ENCODE results near the gene HSF5.
A peak's percentile ranks its signal among the peaks of the same experiment; 100 is the strongest.

Gene HSF5

DNA sequence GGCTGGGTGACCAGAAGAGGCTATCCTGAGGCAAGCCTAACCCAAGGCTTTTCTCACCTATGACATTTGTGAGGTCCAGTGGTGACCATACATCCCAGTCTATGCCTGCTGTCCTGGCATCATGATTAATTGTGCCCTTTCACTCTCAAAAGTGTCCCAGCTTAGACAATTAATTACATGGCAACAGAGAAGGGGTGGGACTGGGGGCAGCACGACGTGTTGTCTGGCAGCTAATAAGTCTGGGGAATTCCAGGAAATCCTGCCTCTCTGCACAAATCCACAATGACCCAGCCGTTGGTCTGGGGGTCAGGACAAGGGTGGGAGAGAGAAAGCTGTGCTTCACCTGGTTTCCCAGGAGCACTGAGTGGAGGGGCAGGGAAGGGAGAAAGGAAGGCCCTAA, 40.2 kb upstream of the HSF5 start:
- Histone ChIP-seq H3K18ac (ENCODE audit: low read depth in 1 of 2, low read length in 2 of 2) (peak overlapping the region in 1 of 2 experiments; percentile 25), H4K91ac (ENCODE audit: low read length) (no peak overlapping the region), H3K27ac (ENCODE audit: low read length, poor library complexity, severe bottlenecking) (no peak overlapping the region), H2AFZ (ENCODE audit: low read depth, low read length) (no peak overlapping the region), H3K4me2 (ENCODE audit: low read length, poor library complexity, severe bottlenecking) (no peak overlapping the region), H2AK5ac (ENCODE audit: low read length, severe bottlenecking) (no peak overlapping the region), H3K36me3 (ENCODE audit: control insufficient read depth in 1 of 2, insufficient read depth in 2 of 2, low read depth in 1 of 2, low read length in 2 of 2) (no peaks in the 10 kb centered on the region), H2BK12ac (ENCODE audit: low read length in 2 of 2) (peak overlapping the region in 1 of 2 experiments; percentile 43), H2BK120ac (ENCODE audit: low read depth, low read length) (peak overlapping the region; percentile 39), H3K9ac (ENCODE audit: low read length) (no peak overlapping the region), H3K14ac (ENCODE audit: low read length in 2 of 2) (no peak overlapping the region), H2BK15ac (ENCODE audit: low read depth, poor library complexity, severe bottlenecking) (peak overlapping the region; percentile 60), H3K4me3 (ENCODE audit: insufficient read depth in 1 of 2, low read depth in 1 of 2, low read length in 2 of 2) (no peak overlapping the region), H3K27me3 (ENCODE audit: control insufficient read depth in 1 of 2, insufficient read depth in 1 of 2, low read length in 2 of 2) (peaks cover 40 to 66% of the 10 kb centered on the region in 2 experiments), H3K9me3 (ENCODE audit: control insufficient read depth, low read length) (no peaks in the 10 kb centered on the region), H3K4ac (ENCODE audit: low read depth in 1 of 2, low read length in 2 of 2) (peak overlapping the region in 1 of 2 experiments; percentile 17), H4K8ac (ENCODE audit: low read length) (no peak overlapping the region), H3K4me1 (ENCODE audit: control insufficient read depth, insufficient read depth, low read depth, low read length) (peaks cover 21% of the 10 kb centered on the region), H2BK5ac (ENCODE audit: low read depth, low read length, poor library complexity, severe bottlenecking) (no peak overlapping the region), H3K23ac (ENCODE audit: low read length in 2 of 2) (no peak overlapping the region), H3K79me1 (replicated peaks; ENCODE audit: low read length, poor library complexity, severe bottlenecking) (no peaks in the 10 kb centered on the region)
- peak; percentile 37 for DNase-seq
- no CpG with 5 or more reads among the region's 3 CpGs for WGBS

DNA sequence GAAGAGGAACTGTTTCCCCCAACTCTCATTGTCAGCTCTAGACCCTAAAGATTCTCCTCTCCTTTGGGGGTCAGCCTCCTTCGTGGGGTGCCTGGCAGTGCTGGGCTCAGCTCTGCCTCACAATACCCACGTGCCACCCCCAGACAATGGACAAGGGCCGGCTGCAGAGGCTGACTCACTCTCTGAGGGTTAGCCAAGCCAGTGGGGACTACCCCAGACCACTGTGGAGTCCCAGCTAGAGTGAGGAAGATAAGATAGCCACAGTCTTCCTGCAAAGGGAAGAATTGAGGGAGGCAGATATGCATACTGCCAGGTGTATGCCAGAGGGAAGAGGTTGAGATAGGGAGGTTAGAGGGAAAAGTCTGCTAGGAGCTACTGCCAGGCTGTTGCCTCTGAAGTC, 39.7 kb upstream of the HSF5 start:
- Histone ChIP-seq H2BK120ac (ENCODE audit: low read depth, low read length) (no peak overlapping the region), H3K27ac (ENCODE audit: low read length, poor library complexity, severe bottlenecking) (no peak overlapping the region), H2BK12ac (ENCODE audit: low read length in 2 of 2) (peak overlapping the region; percentile 28 to 91), H3K4me2 (ENCODE audit: low read length, poor library complexity, severe bottlenecking) (no peak overlapping the region), H2AFZ (ENCODE audit: low read depth, low read length) (no peak overlapping the region), H3K23ac (ENCODE audit: low read length in 2 of 2) (peak overlapping the region in 1 of 2 experiments; percentile 38), H3K14ac (ENCODE audit: low read length in 2 of 2) (peak overlapping the region in 1 of 2 experiments; percentile 53), H3K4me3 (ENCODE audit: insufficient read depth in 1 of 2, low read depth in 1 of 2, low read length in 2 of 2) (no peak overlapping the region), H2BK5ac (ENCODE audit: low read depth, low read length, poor library complexity, severe bottlenecking) (no peak overlapping the region), H3K27me3 (ENCODE audit: control insufficient read depth in 1 of 2, insufficient read depth in 1 of 2, low read length in 2 of 2) (peaks cover 35 to 61% of the 10 kb centered on the region in 2 experiments), H3K79me1 (replicated peaks; ENCODE audit: low read length, poor library complexity, severe bottlenecking) (no peaks in the 10 kb centered on the region), H4K91ac (ENCODE audit: low read length) (peak overlapping the region; percentile 84), H3K9me3 (ENCODE audit: control insufficient read depth, low read length) (no peaks in the 10 kb centered on the region), H3K4me1 (ENCODE audit: control insufficient read depth, insufficient read depth, low read depth, low read length) (peaks cover 21% of the 10 kb centered on the region), H2BK15ac (ENCODE audit: low read depth, poor library complexity, severe bottlenecking) (peak overlapping the region; percentile 78), H3K36me3 (ENCODE audit: control insufficient read depth in 1 of 2, insufficient read depth in 2 of 2, low read depth in 1 of 2, low read length in 2 of 2) (no peaks in the 10 kb centered on the region), H2AK5ac (ENCODE audit: low read length, severe bottlenecking) (no peak overlapping the region), H3K4ac (ENCODE audit: low read depth in 1 of 2, low read length in 2 of 2) (peak overlapping the region; percentile 4 to 64), H3K18ac (ENCODE audit: low read depth in 1 of 2, low read length in 2 of 2) (peak overlapping the region in 1 of 2 experiments; percentile 45), H3K9ac (ENCODE audit: low read length) (no peak overlapping the region), H4K8ac (ENCODE audit: low read length) (peak overlapping the region; percentile 76)
- peak; percentile 63 for DNase-seq
- 56% methylated on average over 2 of the region's 3 CpGs for WGBS

DNA sequence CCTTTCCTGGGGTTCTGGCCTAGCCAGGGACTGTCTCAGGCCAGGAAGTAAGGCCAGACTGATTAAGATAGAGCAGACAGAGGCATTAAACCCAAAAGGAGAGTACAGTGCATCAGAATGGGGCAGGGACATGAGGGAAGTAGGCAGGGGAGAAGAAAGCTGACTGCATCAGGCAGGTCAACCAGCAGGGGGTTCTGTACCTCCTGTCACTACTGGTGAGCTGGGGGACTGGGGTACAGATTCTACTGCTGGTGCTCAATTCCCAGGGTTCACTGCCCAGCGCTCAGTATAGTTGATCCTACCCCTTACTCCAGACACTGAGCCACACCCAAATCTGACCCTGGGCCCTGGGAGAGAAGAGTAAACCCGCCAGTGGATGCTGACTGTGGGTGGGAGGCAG, 39.1 kb upstream of the HSF5 start:
- peak overlapping the region; percentile 40 to 64 for H3K4ac ChIP-seq (ENCODE audit: low read depth in 1 of 2, low read length in 2 of 2)
- H3K4me2 ChIP-seq (ENCODE audit: low read length, poor library complexity, severe bottlenecking): no peak overlapping the region
- WGBS: 100% methylated on average over 1 of the region's 2 CpGs
- no peak for DNase-seq
- H3K14ac ChIP-seq (ENCODE audit: low read length in 2 of 2): no peak overlapping the region
- H2BK15ac ChIP-seq (ENCODE audit: low read depth, poor library complexity, severe bottlenecking): peak overlapping the region; percentile 86
- peak overlapping the region; percentile 10 for H2AFZ ChIP-seq (ENCODE audit: low read depth, low read length)
- H3K36me3 ChIP-seq (ENCODE audit: control insufficient read depth in 1 of 2, insufficient read depth in 2 of 2, low read depth in 1 of 2, low read length in 2 of 2): no peaks in the 10 kb centered on the region
- no peaks in the 10 kb centered on the region for H3K79me1 ChIP-seq (replicated peaks; ENCODE audit: low read length, poor library complexity, severe bottlenecking)
- H3K4me3 ChIP-seq (ENCODE audit: insufficient read depth in 1 of 2, low read depth in 1 of 2, low read length in 2 of 2): no peak overlapping the region
- H4K8ac ChIP-seq (ENCODE audit: low read length): peak overlapping the region; percentile 76
- no peaks in the 10 kb centered on the region for H3K9me3 ChIP-seq (ENCODE audit: control insufficient read depth, low read length)
- H2BK5ac ChIP-seq (ENCODE audit: low read depth, low read length, poor library complexity, severe bottlenecking): no peak overlapping the region
- no peak overlapping the region for H3K27ac ChIP-seq (ENCODE audit: low read length, poor library complexity, severe bottlenecking)
- H4K91ac ChIP-seq (ENCODE audit: low read length): peak overlapping the region; percentile 99
- H3K4me1 ChIP-seq (ENCODE audit: control insufficient read depth, insufficient read depth, low read depth, low read length): peaks cover 18% of the 10 kb centered on the region
- no peak overlapping the region for H3K23ac ChIP-seq (ENCODE audit: low read length in 2 of 2)
- H2BK120ac ChIP-seq (ENCODE audit: low read depth, low read length): peak overlapping the region; percentile 89
- H2BK12ac ChIP-seq (ENCODE audit: low read length in 2 of 2): peak overlapping the region; percentile 91 to 99
- no peak overlapping the region for H2AK5ac ChIP-seq (ENCODE audit: low read length, severe bottlenecking)
- H3K9ac ChIP-seq (ENCODE audit: low read length): no peak overlapping the region
- peak overlapping the region; percentile 21 to 58 for H3K18ac ChIP-seq (ENCODE audit: low read depth in 1 of 2, low read length in 2 of 2)
- H3K27me3 ChIP-seq (ENCODE audit: control insufficient read depth in 1 of 2, insufficient read depth in 1 of 2, low read length in 2 of 2): peaks cover 28 to 54% of the 10 kb centered on the region in 2 experiments

DNA sequence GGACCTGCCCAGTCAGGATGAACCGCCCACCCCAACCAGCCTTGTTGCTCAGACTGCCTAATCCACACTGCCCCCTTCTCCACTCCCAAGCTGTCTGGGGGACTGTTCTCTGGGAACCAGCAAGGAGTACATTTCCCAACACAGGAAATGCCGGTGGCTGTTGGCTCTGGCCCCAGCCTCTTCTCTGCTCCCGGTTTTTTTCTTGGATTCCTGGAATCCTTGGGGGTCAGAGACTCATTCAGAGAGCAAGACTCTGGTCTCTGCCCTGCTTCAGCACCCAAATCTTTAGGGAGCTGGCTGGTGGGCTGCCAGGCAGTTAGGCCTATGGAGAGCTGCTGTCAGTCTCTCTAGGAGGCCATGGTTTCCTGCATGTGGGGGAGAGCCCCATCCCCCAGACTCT, 37.0 kb upstream of the HSF5 start:
- H3K4ac ChIP-seq (ENCODE audit: low read depth in 1 of 2, low read length in 2 of 2): peak overlapping the region; percentile 79 to 93
- H3K4me3 ChIP-seq (ENCODE audit: insufficient read depth in 1 of 2, low read depth in 1 of 2, low read length in 2 of 2): no peak overlapping the region
- peak overlapping the region in 1 of 2 experiments; percentile 90 for H3K14ac ChIP-seq (ENCODE audit: low read length in 2 of 2)
- H2BK5ac ChIP-seq (ENCODE audit: low read depth, low read length, poor library complexity, severe bottlenecking): no peak overlapping the region
- no peak overlapping the region for H3K9ac ChIP-seq (ENCODE audit: low read length)
- H3K27me3 ChIP-seq (ENCODE audit: control insufficient read depth in 1 of 2, insufficient read depth in 1 of 2, low read length in 2 of 2): peaks cover 13 to 44% of the 10 kb centered on the region in 2 experiments
- H4K91ac ChIP-seq (ENCODE audit: low read length): peak overlapping the region; percentile 88
- H3K18ac ChIP-seq (ENCODE audit: low read depth in 1 of 2, low read length in 2 of 2): peak overlapping the region; percentile 58 to 99
- peak overlapping the region; percentile 90 for H2BK15ac ChIP-seq (ENCODE audit: low read depth, poor library complexity, severe bottlenecking)
- H3K36me3 ChIP-seq (ENCODE audit: control insufficient read depth in 1 of 2, insufficient read depth in 2 of 2, low read depth in 1 of 2, low read length in 2 of 2): no peaks in the 10 kb centered on the region
- peak overlapping the region; percentile 91 to 100 for H2BK12ac ChIP-seq (ENCODE audit: low read length in 2 of 2)
- H3K27ac ChIP-seq (ENCODE audit: low read length, poor library complexity, severe bottlenecking): no peak overlapping the region
- no peak overlapping the region for H2AK5ac ChIP-seq (ENCODE audit: low read length, severe bottlenecking)
- WGBS: 23% methylated on average over 3 of the region's 3 CpGs
- no peak overlapping the region for H3K4me2 ChIP-seq (ENCODE audit: low read length, poor library complexity, severe bottlenecking)
- peak overlapping the region; percentile 80 for H2AFZ ChIP-seq (ENCODE audit: low read depth, low read length)
- H3K4me1 ChIP-seq (ENCODE audit: control insufficient read depth, insufficient read depth, low read depth, low read length): peaks cover 11% of the 10 kb centered on the region
- H3K23ac ChIP-seq (ENCODE audit: low read length in 2 of 2): no peak overlapping the region
- H3K79me1 ChIP-seq (replicated peaks; ENCODE audit: low read length, poor library complexity, severe bottlenecking): no peaks in the 10 kb centered on the region
- peak; percentile 94 for DNase-seq
- H2BK120ac ChIP-seq (ENCODE audit: low read depth, low read length): peak overlapping the region; percentile 85
- H4K8ac ChIP-seq (ENCODE audit: low read length): peak overlapping the region; percentile 62
- H3K9me3 ChIP-seq (ENCODE audit: control insufficient read depth, low read length): no peaks in the 10 kb centered on the region
